OCI-LY1 (cell line): Measurements from ENCODE around the gene ZFYVE27.

Source experiments
- H2AFZ ChIP-seq: fragments of 200-600 bp; sonication (generic), shearing (Covaris generic); 2 replicates; pipeline ENCODE4 v1.6.0; 2014; ENCODE audit warnings: antibody characterized with exemption, mild to moderate bottlenecking, low read length
- H3F3A ChIP-seq: fragments of 200-600 bp; sonication (generic), shearing (Covaris generic); 2 replicates; pipeline ENCODE4 v1.6.0; 2014; ENCODE audit warnings: mild to moderate bottlenecking, antibody characterized with exemption, low read length, moderate library complexity; ENCODE audit not compliant: insufficient read depth
- H3K27ac ChIP-seq: fragments of 200-600 bp; sonication (generic); 2 replicates; pipeline ENCODE4 v1.5.1; 2014; ENCODE audit warnings: low read length, mixed run types, mild to moderate bottlenecking, low read depth; ENCODE audit not compliant: poor library complexity, severe bottlenecking
- H3K27me3 ChIP-seq: fragments of 200-600 bp; sonication (generic); 2 replicates; pipeline ENCODE4 v1.6.0; 2014; ENCODE audit warnings: antibody characterized with exemption, mild to moderate bottlenecking, low read length, moderate library complexity; ENCODE audit not compliant: insufficient read depth
- H3K36me3 ChIP-seq: fragments of 200-600 bp; sonication (generic); 2 replicates; pipeline ENCODE4 v1.6.1; 2014; ENCODE audit warnings: mild to moderate bottlenecking, antibody characterized with exemption, low read length, moderate library complexity, mixed read lengths; ENCODE audit not compliant: insufficient read depth
- H3K4me1 ChIP-seq: fragments of 200-600 bp; sonication (generic); 2 replicates; pipeline ENCODE4 v1.5.1; 2014; ENCODE audit warnings: mild to moderate bottlenecking, low read length, moderate library complexity; ENCODE audit not compliant: insufficient read depth, severe bottlenecking
- H3K4me2 ChIP-seq: fragments of 200-600 bp; sonication (generic), shearing (Covaris generic); 2 replicates; pipeline ENCODE4 v1.6.1; 2014; ENCODE audit warnings: low read length
- H3K4me3 ChIP-seq: fragments of 200-600 bp; sonication (generic); 2 replicates; pipeline ENCODE4 v1.5.1; 2014; ENCODE audit warnings: low read length, low read depth, mild to moderate bottlenecking, mixed read lengths; ENCODE audit not compliant: poor library complexity, severe bottlenecking
- H3K79me2 ChIP-seq: fragments of 200-600 bp; shearing (Covaris generic); 2 replicates; pipeline ENCODE4 v1.6.1; 2016; ENCODE audit warnings: mixed run types, low read length, mixed read lengths; ENCODE audit not compliant: insufficient read depth
- H3K9ac ChIP-seq: fragments of 200-600 bp; sonication (generic), shearing (Covaris generic); 2 replicates; pipeline ENCODE4 v1.6.1; 2014; ENCODE audit warnings: mild to moderate bottlenecking, low read length, mixed read lengths
- H3K9me2 ChIP-seq: fragments of 200-600 bp; sonication (generic), shearing (Covaris generic); 2 replicates; pipeline ENCODE4 v1.6.1; 2014; ENCODE audit warnings: low read depth, mild to moderate bottlenecking, low read length, mixed read lengths
- H3K9me3 ChIP-seq: fragments of 200-600 bp; shearing (Covaris generic); 2 replicates; pipeline ENCODE4 v1.6.1; 2014; ENCODE audit warnings: low read length, mixed read lengths
- H4K20me1 ChIP-seq: fragments of 200-600 bp; sonication (generic), shearing (Covaris generic); 2 replicates; pipeline ENCODE4 v1.6.0; 2016; ENCODE audit warnings: mild to moderate bottlenecking, low read length; ENCODE audit not compliant: insufficient read depth
- EZH2 ChIP-seq: fragments of 200-600 bp; sonication (generic), shearing (Covaris generic); IDR thresholded peaks from 2 replicates; pipeline ENCODE4 v1.8.0; 2017; ENCODE audit warnings: borderline replicate concordance, mixed run types, mild to moderate bottlenecking, antibody characterized with exemption, low read length, moderate library complexity, mixed read lengths
- TF ChIP-seq, protein P1 (sequence below): fragments of 200-600 bp; sonication (generic), shearing (Covaris generic); IDR thresholded peaks from 2 replicates; pipeline ENCODE4 v1.5.1; 2017; ENCODE audit warnings: mild to moderate bottlenecking, antibody characterized with exemption, low read length, moderate library complexity, mixed read lengths

ZFYVE27 gene

DNA sequence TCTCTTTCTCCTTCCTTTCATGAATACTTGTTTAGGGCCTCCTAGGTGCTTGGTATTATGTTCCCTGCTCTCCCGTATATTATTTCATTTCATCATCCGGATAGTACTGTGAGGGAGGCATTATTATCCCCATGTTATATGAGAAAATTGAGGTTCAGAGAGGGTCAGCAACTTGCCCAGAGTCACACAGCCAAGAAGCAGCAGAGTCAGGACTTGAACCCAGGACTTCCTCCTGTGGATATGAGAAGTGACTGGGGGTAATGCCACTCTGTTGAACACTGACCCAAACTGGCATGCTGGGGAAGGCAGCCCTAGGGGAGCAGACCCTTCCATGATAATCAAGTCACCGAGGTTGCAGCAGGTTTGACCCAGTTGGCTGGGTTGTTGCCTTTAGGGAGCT, 43.0 kb downstream of the ZFYVE27 start:
- Histone ChIP-seq H3K4me1 (no peaks in the 10 kb centered on the region), H2AFZ (no peak overlapping the region), H4K20me1 (no peaks in the 10 kb centered on the region), H3K79me2 (no peaks in the 10 kb centered on the region), H3F3A (no peaks in the 10 kb centered on the region), H3K36me3 (no peaks in the 10 kb centered on the region), H3K4me3 (no peak overlapping the region), H3K27ac (no peak overlapping the region), H3K27me3 (no peaks in the 10 kb centered on the region), H3K9me3 (no peaks in the 10 kb centered on the region), H3K9ac (no peak overlapping the region), H3K9me2 (no peaks in the 10 kb centered on the region), H3K4me2 (no peak overlapping the region)
- TF ChIP-seq, protein P1, sequence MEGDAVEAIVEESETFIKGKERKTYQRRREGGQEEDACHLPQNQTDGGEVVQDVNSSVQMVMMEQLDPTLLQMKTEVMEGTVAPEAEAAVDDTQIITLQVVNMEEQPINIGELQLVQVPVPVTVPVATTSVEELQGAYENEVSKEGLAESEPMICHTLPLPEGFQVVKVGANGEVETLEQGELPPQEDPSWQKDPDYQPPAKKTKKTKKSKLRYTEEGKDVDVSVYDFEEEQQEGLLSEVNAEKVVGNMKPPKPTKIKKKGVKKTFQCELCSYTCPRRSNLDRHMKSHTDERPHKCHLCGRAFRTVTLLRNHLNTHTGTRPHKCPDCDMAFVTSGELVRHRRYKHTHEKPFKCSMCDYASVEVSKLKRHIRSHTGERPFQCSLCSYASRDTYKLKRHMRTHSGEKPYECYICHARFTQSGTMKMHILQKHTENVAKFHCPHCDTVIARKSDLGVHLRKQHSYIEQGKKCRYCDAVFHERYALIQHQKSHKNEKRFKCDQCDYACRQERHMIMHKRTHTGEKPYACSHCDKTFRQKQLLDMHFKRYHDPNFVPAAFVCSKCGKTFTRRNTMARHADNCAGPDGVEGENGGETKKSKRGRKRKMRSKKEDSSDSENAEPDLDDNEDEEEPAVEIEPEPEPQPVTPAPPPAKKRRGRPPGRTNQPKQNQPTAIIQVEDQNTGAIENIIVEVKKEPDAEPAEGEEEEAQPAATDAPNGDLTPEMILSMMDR: no peak
- TF ChIP-seq EZH2: no peak

DNA sequence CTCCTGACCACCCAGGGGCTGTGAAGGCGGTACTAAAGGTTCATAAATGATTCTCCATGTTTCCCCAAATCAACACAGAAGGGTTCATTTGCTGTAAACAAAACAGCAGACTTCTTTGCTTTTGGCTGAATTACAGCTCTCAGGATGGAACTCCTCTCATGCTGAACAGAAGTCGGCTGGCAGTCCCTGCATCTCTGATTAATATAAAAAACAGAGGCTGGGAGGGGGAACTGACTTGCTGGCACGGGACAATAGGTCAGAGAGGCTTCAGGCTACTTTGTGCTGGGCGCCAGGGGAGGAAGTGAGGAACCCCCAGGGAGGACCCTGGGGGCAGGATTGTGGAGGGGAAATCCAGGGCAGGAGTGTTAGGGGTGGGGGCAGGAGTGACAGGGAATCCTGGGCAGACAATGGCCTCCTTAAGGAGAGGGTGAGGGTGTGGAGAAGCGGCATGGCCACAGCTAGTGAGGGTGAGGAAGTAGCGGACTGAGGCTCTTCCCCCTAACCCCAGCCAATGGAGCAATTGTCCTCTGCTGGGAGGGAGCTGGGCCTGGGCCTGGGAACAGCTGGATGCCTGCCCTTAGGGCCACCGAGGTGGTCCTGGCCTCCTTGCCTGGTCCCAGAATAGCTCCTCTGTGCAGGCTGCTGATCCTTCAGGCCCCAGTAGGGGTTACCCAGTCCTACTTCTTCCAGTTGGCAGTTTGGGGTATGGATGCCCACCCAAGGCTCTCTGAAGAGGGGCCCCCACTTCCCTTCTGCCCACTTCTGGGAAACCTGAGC, 44.1 kb downstream of the ZFYVE27 start:
- Histone ChIP-seq H3K4me1 (no peaks in the 10 kb centered on the region), H3K27me3 (no peaks in the 10 kb centered on the region), H3K4me2 (no peak overlapping the region), H3K4me3 (no peak overlapping the region), H2AFZ (no peak overlapping the region), H3K36me3 (no peaks in the 10 kb centered on the region), H3F3A (no peaks in the 10 kb centered on the region), H3K79me2 (no peaks in the 10 kb centered on the region), H3K9me2 (no peaks in the 10 kb centered on the region), H4K20me1 (no peaks in the 10 kb centered on the region), H3K9me3 (no peaks in the 10 kb centered on the region), H3K9ac (no peak overlapping the region), H3K27ac (no peak overlapping the region)
- TF ChIP-seq, protein P1: no peak
- TF ChIP-seq EZH2: no peak

DNA sequence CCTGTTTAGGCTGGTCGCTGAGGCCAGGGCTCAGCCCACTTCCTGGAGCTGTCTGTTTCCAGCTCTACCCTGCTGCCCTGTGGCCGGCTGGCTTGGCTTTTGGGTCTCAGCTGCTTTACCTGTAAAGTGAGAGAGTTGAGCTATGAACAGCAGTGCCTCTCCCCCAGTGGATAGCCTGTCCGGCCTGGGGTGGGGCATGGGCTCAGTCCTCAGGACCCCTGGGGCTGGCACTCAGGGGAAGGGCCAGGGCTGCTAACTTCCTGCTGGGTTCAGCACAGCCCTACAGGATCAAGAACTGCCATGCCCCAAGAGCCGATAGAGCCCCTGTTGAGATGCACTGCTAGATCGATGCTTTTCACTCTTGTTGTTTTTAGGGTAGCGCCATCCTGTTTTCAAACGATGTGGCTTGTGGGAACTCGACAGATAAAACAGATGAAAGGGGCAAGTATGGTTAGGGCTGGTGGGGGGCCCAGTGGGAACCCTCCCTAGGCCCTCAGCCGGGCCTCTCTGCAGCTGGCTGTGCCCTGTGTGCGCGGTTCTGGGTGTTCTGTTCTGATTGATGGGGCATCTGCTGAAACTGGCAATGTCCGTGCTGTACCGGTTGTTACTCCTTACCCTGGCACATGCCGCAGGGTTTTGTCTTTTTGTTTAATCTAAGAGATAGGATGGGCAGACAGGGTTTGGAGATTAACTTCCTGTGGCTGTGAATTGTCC, 44.8 kb downstream of the ZFYVE27 start:
- no peak overlapping the region for H3K4me3 ChIP-seq
- no peaks in the 10 kb centered on the region for H3K27me3 ChIP-seq
- no peaks in the 10 kb centered on the region for H3F3A ChIP-seq
- no peak overlapping the region for H3K9ac ChIP-seq
- H3K4me1 ChIP-seq: no peaks in the 10 kb centered on the region
- no peak overlapping the region for H2AFZ ChIP-seq
- no peaks in the 10 kb centered on the region for H3K9me3 ChIP-seq
- H3K36me3 ChIP-seq: no peaks in the 10 kb centered on the region
- no peaks in the 10 kb centered on the region for H3K79me2 ChIP-seq
- TF ChIP-seq EZH2: no peak
- TF ChIP-seq, protein P1: no peak
- H4K20me1 ChIP-seq: no peaks in the 10 kb centered on the region
- H3K9me2 ChIP-seq: no peaks in the 10 kb centered on the region
- H3K27ac ChIP-seq: no peak overlapping the region
- H3K4me2 ChIP-seq: no peak overlapping the region
